ENCODE data around the gene PCDHGA1. TPM values are rescaled to one million over a fixed set of nuclear protein-coding genes. Genes with fewer than 3 reads are reported as not detected.

The PCDHGA1 gene
- total and polyA plus RNA-seq, 9 of the 15 experiments (the other 6 are each of a cell fraction or from before 2014, with no cell fraction given): 0.05 to 0.26 (median 0.18) TPM; not detected in 2

DNA sequence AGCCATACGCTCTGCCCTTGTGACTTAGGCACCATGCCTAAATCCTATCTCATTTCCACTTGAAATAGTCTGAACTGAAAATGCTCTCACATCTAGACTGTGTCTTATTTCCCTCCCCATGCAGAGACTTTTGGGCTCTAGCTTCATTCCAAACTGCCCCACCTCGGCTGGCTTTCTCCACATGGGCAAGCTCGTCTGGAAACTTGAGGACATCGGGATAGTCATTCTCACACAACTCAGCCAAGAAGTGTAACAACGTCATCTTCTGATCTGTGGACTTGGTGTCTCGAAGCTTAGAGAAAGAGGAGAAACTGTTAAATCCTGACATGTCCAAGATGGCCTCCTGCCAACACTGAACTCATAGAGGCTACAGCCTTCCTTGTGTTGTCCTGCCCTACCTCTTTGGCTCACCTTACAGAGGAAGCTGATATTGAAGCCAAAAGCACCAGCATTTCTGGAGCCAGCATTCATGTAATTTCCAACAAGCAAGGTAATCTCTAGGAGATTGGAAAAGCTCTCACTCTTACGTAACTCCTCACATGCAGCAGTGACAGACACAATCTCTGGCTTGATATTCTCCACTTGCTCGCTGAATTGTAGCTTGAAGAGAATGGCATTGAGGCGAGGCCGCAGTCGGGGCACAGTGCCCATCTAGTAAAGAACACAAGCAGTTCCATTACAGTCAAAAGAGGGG, 198.1 kb downstream of the PCDHGA1 start (continued):
- TF ChIP-seq, protein P1, sequence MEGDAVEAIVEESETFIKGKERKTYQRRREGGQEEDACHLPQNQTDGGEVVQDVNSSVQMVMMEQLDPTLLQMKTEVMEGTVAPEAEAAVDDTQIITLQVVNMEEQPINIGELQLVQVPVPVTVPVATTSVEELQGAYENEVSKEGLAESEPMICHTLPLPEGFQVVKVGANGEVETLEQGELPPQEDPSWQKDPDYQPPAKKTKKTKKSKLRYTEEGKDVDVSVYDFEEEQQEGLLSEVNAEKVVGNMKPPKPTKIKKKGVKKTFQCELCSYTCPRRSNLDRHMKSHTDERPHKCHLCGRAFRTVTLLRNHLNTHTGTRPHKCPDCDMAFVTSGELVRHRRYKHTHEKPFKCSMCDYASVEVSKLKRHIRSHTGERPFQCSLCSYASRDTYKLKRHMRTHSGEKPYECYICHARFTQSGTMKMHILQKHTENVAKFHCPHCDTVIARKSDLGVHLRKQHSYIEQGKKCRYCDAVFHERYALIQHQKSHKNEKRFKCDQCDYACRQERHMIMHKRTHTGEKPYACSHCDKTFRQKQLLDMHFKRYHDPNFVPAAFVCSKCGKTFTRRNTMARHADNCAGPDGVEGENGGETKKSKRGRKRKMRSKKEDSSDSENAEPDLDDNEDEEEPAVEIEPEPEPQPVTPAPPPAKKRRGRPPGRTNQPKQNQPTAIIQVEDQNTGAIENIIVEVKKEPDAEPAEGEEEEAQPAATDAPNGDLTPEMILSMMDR (IDR thresholded peaks at IDR 0.05 in 2 of 3, conservative IDR thresholded peaks at IDR 0.05 in 1 of 3; ENCODE audit: insufficient read depth in 2 of 3, low read depth in 1 of 3, low read length in 3 of 3): no peak
- no peak for TF ChIP-seq TFAM (CRISPR knock-in tag; conservative IDR thresholded peaks at IDR 0.05)
- TF ChIP-seq NFE2 (IDR thresholded peaks at IDR 0.05; ENCODE audit: low read depth): no peak
- no peak for TF ChIP-seq ZSCAN32 (CRISPR knock-in tag; IDR thresholded peaks at IDR 0.05)

DNA sequence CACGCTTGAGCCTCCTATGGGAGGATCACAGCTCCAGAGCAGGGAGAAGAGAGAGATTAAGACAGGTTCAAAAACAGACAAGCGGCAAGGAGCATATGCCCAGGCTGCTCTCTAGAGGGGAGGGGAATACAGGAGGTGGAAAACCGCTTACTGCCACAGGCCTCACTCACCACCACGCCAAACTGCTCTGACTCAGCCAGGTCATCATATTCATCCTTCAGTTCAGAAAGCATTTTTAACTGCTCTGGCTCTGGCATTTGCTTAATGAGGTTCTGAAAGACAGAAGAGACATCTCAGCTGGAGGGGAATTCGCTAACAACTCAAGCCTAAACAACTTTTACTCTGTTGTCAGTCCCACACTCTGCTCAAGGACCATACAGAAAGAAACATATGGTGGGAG, 198.7 kb downstream of the PCDHGA1 start:
- no peak overlapping the region for H3K4me2 ChIP-seq (ENCODE audit: insufficient read depth, low read length)

More for the DNA sequence above, 198.7 kb downstream of the PCDHGA1 start:
- no peak for FAIRE-seq
- no TSS peak for BruUV-seq (replicated peaks)
- no peak for ATAC-seq
- 100% methylated on average over 4 of the region's 5 CpGs for WGBS (ENCODE audit: insufficient coverage, low coverage, missing lambda C conversion rate)
- ChIA-PET POLR2A (no interaction called here), CTCF (ENCODE audit: low intra/inter-chr PET ratio) (no interaction called here)
- Histone ChIP-seq H3K79me2 (ENCODE audit: control insufficient read depth, insufficient read depth, low read length) (no peaks in the 10 kb centered on the region), H2AFZ (ENCODE audit: low read depth, low read length) (no peak overlapping the region), H3K27me3 (ENCODE audit: control insufficient read depth in 2 of 2, insufficient read depth in 2 of 2, low read length in 2 of 2) (no peaks in the 10 kb centered on the region), H3K27ac (ENCODE audit: extremely low read depth, low read depth, low read length) (no peak overlapping the region), H3K36me3 (ENCODE audit: control insufficient read depth, insufficient read depth, low read length) (peaks cover 99% of the 10 kb centered on the region), H3K4me1 (replicated peaks in 1 of 2; ENCODE audit: control insufficient read depth in 2 of 2, insufficient read depth in 2 of 2, low read length in 2 of 2) (peaks cover 0 to 2% of the 10 kb centered on the region in 2 experiments; a peak in 1 of 5 replicates), H3K9me1 (ENCODE audit: control insufficient read depth, insufficient read depth, low read length) (no peaks in the 10 kb centered on the region), H3K9ac (ENCODE audit: insufficient read depth in 1 of 2, low read depth in 2 of 2, low read length in 2 of 2) (no peak overlapping the region), H4K20me1 (replicated peaks; ENCODE audit: control insufficient read depth, insufficient read depth, low read length) (no peaks in the 10 kb centered on the region; the same call in 1 of the 2 replicates), H3K4me3 (no peak overlapping the region), H3K9me3 (replicated peaks; ENCODE audit: control insufficient read depth, insufficient read depth, low read depth, low read length) (no peaks in the 10 kb centered on the region)
- DNase-seq (ENCODE audit: extremely low read depth in 1 of 4, low spot score in 3 of 4): no peak
- no peak for TF ChIP-seq ASH1L (IDR thresholded peaks at IDR 0.05; ENCODE audit: borderline replicate concordance, low read depth, partially characterized antibody)
- no peak for TF ChIP-seq NFYB (IDR thresholded peaks at IDR 0.05; ENCODE audit: extremely low read depth, insufficient read length)
- no peak for TF ChIP-seq KAT8 (IDR thresholded peaks at IDR 0.05; ENCODE audit: low read depth)
- intact Hi-C loops (cut with micrococcal nuclease) (no loop called here), in situ Hi-C loops (cut with MboI) (no loop called here)

Data from K562 (cell line).